Measurements from ENCODE around the gene KIF26A.

Gene KIF26A

GRCh38 chr14:104138718-104139459, 502 bp downstream of the KIF26A start:
- H3K9ac ChIP-seq (ENCODE audit: low read depth, low read length) = peak overlapping the region; percentile 24
- H3K4me3 ChIP-seq (ENCODE audit: low read depth, low read length) = peak overlapping the region; percentile 84
- H3K9me3 ChIP-seq (ENCODE audit: control insufficient read depth, insufficient read depth, low read length) = no peaks in the 10 kb centered on the region
- H3K36me3 ChIP-seq (ENCODE audit: control insufficient read depth, insufficient read depth, low read length) = peaks cover 17% of the 10 kb centered on the region
- peaks cover 18% of the 10 kb centered on the region for H3K27me3 ChIP-seq (ENCODE audit: control insufficient read depth, insufficient read depth, low read length)
- no peaks in the 10 kb centered on the region for H3K4me1 ChIP-seq (ENCODE audit: control insufficient read depth, insufficient read depth, low read length)

- peaks cover 18% of the 10 kb centered on the region for H3K27me3 ChIP-seq (ENCODE audit: control insufficient read depth, insufficient read depth, low read length)
- peaks cover 18% of the 10 kb centered on the region for H3K36me3 ChIP-seq (ENCODE audit: control insufficient read depth, insufficient read depth, low read length)
- no peaks in the 10 kb centered on the region for H3K4me1 ChIP-seq (ENCODE audit: control insufficient read depth, insufficient read depth, low read length)
- peak overlapping the region; percentile 24 for H3K9ac ChIP-seq (ENCODE audit: low read depth, low read length)
- H3K4me3 ChIP-seq (ENCODE audit: low read depth, low read length) = peak overlapping the region; percentile 84
- no peaks in the 10 kb centered on the region for H3K9me3 ChIP-seq (ENCODE audit: control insufficient read depth, insufficient read depth, low read length)
These were observed 1.2 kb downstream of the KIF26A start for GRCh38 chr14:104139460-104140212.

DNA sequence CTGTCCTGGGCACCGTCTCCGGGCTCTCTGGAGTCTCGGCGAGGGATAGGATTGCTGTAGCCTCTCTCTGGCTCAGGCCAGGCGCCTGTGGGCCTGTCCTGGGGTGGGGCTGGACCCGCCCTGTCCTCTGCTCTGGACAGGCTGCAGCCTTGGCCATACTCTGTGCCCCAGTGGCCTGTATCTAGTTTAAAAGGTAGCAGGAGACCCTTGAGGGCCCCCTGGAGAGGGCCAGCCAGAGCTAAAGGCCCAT, 1.8 kb downstream of the KIF26A start:
- H3K9me3 ChIP-seq (ENCODE audit: control insufficient read depth, insufficient read depth, low read length) = no peaks in the 10 kb centered on the region
- H3K4me3 ChIP-seq (ENCODE audit: low read depth, low read length) = peak overlapping the region; percentile 84
- peaks cover 18% of the 10 kb centered on the region for H3K27me3 ChIP-seq (ENCODE audit: control insufficient read depth, insufficient read depth, low read length)
- H3K4me1 ChIP-seq (ENCODE audit: control insufficient read depth, insufficient read depth, low read length) = no peaks in the 10 kb centered on the region
- peak overlapping the region; percentile 24 for H3K9ac ChIP-seq (ENCODE audit: low read depth, low read length)
- peaks cover 22% of the 10 kb centered on the region for H3K36me3 ChIP-seq (ENCODE audit: control insufficient read depth, insufficient read depth, low read length)

- peak overlapping the region; percentile 84 for H3K4me3 ChIP-seq (ENCODE audit: low read depth, low read length)
- peaks cover 22% of the 10 kb centered on the region for H3K36me3 ChIP-seq (ENCODE audit: control insufficient read depth, insufficient read depth, low read length)
- no peaks in the 10 kb centered on the region for H3K9me3 ChIP-seq (ENCODE audit: control insufficient read depth, insufficient read depth, low read length)
- H3K27me3 ChIP-seq (ENCODE audit: control insufficient read depth, insufficient read depth, low read length) = peaks cover 13% of the 10 kb centered on the region
- no peaks in the 10 kb centered on the region for H3K4me1 ChIP-seq (ENCODE audit: control insufficient read depth, insufficient read depth, low read length)
- H3K9ac ChIP-seq (ENCODE audit: low read depth, low read length) = peak overlapping the region; percentile 24
These were observed 2.3 kb downstream of the KIF26A start for GRCh38 chr14:104140463-104141331.

DNA sequence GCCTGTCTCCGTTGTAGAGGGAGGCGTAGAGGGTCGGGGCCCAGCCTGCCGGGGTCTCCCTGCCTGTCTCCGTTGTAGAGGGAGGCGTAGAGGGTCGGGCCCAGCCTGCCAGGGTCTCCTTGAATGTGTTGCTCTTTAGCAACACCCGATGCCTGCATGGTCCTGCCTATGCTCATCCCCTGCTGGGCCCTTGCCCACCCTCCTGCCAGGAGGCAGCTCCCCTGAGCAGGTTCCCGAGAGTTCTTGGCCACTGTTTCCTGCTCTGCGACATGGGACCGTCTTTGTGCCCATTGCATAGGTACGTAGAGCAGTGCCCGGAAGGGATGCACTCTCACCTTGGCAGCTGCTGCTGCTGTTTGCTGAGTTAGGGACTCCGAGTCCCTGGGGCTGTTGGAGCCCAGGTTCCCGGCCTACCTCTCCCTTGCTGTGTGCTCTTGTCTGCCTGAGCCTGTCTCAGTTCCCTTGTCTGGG, 3.3 kb downstream of the KIF26A start:
- Histone ChIP-seq H3K9me3 (ENCODE audit: control insufficient read depth, insufficient read depth, low read length) (no peaks in the 10 kb centered on the region), H3K4me1 (ENCODE audit: control insufficient read depth, insufficient read depth, low read length) (no peaks in the 10 kb centered on the region), H3K36me3 (ENCODE audit: control insufficient read depth, insufficient read depth, low read length) (peaks cover 22% of the 10 kb centered on the region), H3K4me3 (ENCODE audit: low read depth, low read length) (no peak overlapping the region), H3K27me3 (ENCODE audit: control insufficient read depth, insufficient read depth, low read length) (peaks cover 7% of the 10 kb centered on the region), H3K9ac (ENCODE audit: low read depth, low read length) (no peak overlapping the region)

DNA sequence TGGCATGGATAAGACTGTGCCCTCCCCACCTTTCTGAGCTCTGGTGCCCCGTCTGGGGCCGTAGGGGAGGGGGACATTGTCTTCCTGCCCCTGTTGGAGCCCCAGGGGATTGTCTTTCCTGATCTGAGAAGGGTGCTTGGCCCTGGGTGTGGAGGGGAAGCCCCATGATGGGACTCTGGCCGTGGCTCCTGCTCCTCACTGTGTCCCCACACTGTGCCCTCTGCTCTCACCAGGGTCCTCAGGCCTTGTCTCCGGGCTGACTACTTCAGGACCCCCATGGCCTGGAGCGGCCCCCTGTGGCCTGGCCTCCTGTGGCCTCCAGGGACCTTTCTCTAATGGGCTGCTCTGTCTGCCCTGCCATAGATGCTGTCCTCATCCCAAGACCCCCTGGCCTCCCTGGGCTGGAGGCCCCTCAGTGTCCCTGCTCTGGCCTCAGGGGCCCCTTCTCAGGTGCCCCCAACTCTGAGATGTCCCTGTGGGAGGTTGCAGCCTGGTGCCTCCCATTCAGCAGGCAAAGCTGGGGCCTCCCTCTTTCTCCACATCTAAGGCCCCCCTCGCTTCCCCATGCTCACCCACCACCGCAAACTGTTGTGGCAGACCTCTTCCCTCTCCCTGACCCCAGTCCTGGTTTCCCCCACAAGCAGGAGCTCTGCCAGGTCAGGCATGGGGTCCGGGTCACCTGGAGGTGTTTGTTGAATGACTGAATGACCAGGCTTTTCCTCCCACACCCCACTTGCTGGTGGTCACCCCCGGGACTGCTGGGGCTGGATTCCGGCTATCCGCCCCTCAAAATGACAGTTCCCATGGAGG, 4.0 kb downstream of the KIF26A start:
- H3K27me3 ChIP-seq (ENCODE audit: control insufficient read depth, insufficient read depth, low read length) = peaks cover under 1% of the 10 kb centered on the region
- H3K4me1 ChIP-seq (ENCODE audit: control insufficient read depth, insufficient read depth, low read length) = no peaks in the 10 kb centered on the region
- no peak overlapping the region for H3K9ac ChIP-seq (ENCODE audit: low read depth, low read length)
- H3K4me3 ChIP-seq (ENCODE audit: low read depth, low read length) = no peak overlapping the region
- H3K9me3 ChIP-seq (ENCODE audit: control insufficient read depth, insufficient read depth, low read length) = no peaks in the 10 kb centered on the region
- peaks cover 22% of the 10 kb centered on the region for H3K36me3 ChIP-seq (ENCODE audit: control insufficient read depth, insufficient read depth, low read length)

DNA sequence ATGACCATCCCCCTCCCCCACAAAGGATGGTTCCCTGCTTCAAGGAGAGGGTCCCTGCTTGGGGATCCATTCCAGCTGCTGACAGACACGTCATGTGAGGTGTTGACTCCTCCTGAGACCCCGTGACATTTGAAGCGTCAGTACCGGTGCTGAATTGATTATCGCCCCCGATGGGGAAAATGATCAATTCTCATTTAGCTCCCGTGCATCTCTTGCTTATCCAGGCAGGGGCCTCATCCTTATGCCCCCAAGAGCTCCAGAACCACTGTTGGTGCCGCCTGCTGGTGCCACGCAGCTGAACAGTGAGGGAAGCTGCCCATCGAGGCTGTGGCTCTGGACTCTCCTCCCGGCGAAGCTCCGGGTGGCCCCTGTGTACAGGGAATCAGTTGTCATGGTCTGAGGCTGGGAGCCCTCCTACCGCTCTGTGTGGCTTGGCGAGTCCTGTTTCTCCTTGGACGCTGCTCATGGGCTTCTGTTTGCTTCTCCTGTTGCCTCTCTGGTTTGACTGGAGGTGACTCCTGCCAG, 4.6 kb downstream of the KIF26A start:
- Histone ChIP-seq H3K9ac (ENCODE audit: low read depth, low read length) (no peak overlapping the region), H3K4me3 (ENCODE audit: low read depth, low read length) (no peak overlapping the region), H3K36me3 (ENCODE audit: control insufficient read depth, insufficient read depth, low read length) (peaks cover 22% of the 10 kb centered on the region), H3K9me3 (ENCODE audit: control insufficient read depth, insufficient read depth, low read length) (no peaks in the 10 kb centered on the region), H3K4me1 (ENCODE audit: control insufficient read depth, insufficient read depth, low read length) (peaks cover under 1% of the 10 kb centered on the region), H3K27me3 (ENCODE audit: control insufficient read depth, insufficient read depth, low read length) (no peaks in the 10 kb centered on the region)

DNA sequence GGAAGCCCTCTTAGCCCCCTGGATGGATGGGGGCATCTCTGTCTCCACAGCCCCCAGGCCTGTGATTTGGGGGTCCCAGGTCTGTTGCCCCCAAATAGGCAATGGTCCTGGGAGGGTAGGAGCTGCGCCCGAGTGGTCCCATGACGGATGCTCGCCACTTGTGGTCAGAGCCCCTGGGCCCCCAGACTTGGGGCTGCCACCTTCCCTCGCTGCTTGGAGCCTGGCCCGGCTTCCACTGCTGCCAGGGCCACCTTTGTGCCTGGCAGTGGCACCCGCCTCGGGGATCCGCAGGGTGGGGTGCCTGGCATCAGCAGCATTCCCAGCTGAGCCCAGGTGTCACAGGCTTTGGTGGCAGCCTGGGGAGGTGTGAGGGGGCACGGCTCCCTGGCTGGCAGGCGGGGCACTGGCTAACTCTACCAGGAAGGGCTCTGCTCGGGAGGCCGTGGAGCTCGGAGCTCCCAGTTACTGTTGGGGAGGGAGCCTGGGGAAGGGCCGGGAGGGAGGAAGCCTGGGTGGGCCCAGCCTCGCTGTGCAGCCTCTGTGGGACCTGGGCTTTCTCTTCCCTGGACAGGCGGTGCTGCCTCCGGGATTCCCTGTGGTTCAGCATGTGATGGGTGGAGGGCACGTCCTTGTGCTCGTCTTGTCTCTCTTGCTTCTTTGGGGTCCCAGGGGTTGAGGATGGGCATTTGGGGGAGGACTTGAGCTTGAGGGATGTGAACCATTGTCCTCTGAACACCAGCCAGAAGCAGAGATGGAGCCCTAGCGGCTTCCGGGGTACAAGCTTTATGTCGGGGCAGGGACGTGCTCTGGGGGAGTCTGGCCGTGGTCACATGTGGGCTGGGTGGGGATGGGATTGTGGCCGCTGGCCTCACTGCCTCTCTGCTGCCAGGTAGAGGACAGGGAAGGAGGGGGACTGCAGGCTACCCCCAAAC, 5.4 kb downstream of the KIF26A start:
- Histone ChIP-seq H3K36me3 (ENCODE audit: control insufficient read depth, insufficient read depth, low read length) (peaks cover 22% of the 10 kb centered on the region), H3K4me3 (ENCODE audit: low read depth, low read length) (no peak overlapping the region), H3K4me1 (ENCODE audit: control insufficient read depth, insufficient read depth, low read length) (peaks cover 6% of the 10 kb centered on the region), H3K9ac (ENCODE audit: low read depth, low read length) (no peak overlapping the region), H3K27me3 (ENCODE audit: control insufficient read depth, insufficient read depth, low read length) (no peaks in the 10 kb centered on the region), H3K9me3 (ENCODE audit: control insufficient read depth, insufficient read depth, low read length) (no peaks in the 10 kb centered on the region)

- Histone ChIP-seq H3K36me3 (ENCODE audit: control insufficient read depth, insufficient read depth, low read length) (peaks cover 22% of the 10 kb centered on the region), H3K27me3 (ENCODE audit: control insufficient read depth, insufficient read depth, low read length) (no peaks in the 10 kb centered on the region), H3K4me3 (ENCODE audit: low read depth, low read length) (no peak overlapping the region), H3K9ac (ENCODE audit: low read depth, low read length) (no peak overlapping the region), H3K4me1 (ENCODE audit: control insufficient read depth, insufficient read depth, low read length) (peaks cover 10% of the 10 kb centered on the region), H3K9me3 (ENCODE audit: control insufficient read depth, insufficient read depth, low read length) (no peaks in the 10 kb centered on the region)
These were observed 6.0 kb downstream of the KIF26A start for GRCh38 chr14:104144453-104144790.

- no peaks in the 10 kb centered on the region for H3K9me3 ChIP-seq (ENCODE audit: control insufficient read depth, insufficient read depth, low read length)
- H3K4me1 ChIP-seq (ENCODE audit: control insufficient read depth, insufficient read depth, low read length) = peaks cover 10% of the 10 kb centered on the region
- H3K4me3 ChIP-seq (ENCODE audit: low read depth, low read length) = no peak overlapping the region
- no peaks in the 10 kb centered on the region for H3K27me3 ChIP-seq (ENCODE audit: control insufficient read depth, insufficient read depth, low read length)
- peak overlapping the region; percentile 12 for H3K9ac ChIP-seq (ENCODE audit: low read depth, low read length)
- H3K36me3 ChIP-seq (ENCODE audit: control insufficient read depth, insufficient read depth, low read length) = peaks cover 22% of the 10 kb centered on the region
These were observed 6.8 kb downstream of the KIF26A start for GRCh38 chr14:104144911-104145825.
